GM23338 (cell line): ENCODE results near the gene CNTN1. TPM values are rescaled to one million over a fixed set of nuclear protein-coding genes. Genes with fewer than 3 reads are reported as not detected.

Experiments used
- ATAC-seq: fragments of 200-7000 bp; cut with Tn5 transposase; 3 replicates; pipeline ENCODE4 v1.9.1; 2020
- DNase-seq: peaks from one replicate; pipeline ENCODE4 v3.0.0-alpha.2; 2015; ENCODE audit warnings: low spot score
- H2AFZ ChIP-seq: fragments of 200-600 bp; sonication (generic); 2 replicates; pipeline ENCODE4 v1.8.0; 2016; ENCODE audit warnings: antibody characterized with exemption, mild to moderate bottlenecking, moderate library complexity
- H3F3A ChIP-seq: fragments of 200-600 bp; sonication (generic); replicated peaks from 2 replicates; pipeline ENCODE4 v1.8.0; 2017; ENCODE audit warnings: antibody characterized with exemption, mixed run types, low read depth
- H3K27ac ChIP-seq: fragments of 200-600 bp; sonication (generic); 2 replicates; pipeline ENCODE4 v1.6.1; 2016; ENCODE audit warnings: low read depth
- H3K27me3 ChIP-seq: fragments of 200-600 bp; sonication (generic); 2 replicates; pipeline ENCODE4 v1.8.0; 2016; ENCODE audit warnings: mild to moderate bottlenecking, mixed run types, moderate library complexity; ENCODE audit not compliant: insufficient read depth
- H3K36me3 ChIP-seq: fragments of 200-600 bp; sonication (generic); 2 replicates; pipeline ENCODE4 v1.8.0; 2016; ENCODE audit warnings: mild to moderate bottlenecking; ENCODE audit not compliant: insufficient read depth
- H3K4me1 ChIP-seq: fragments of 200-600 bp; sonication (generic); 2 replicates; pipeline ENCODE4 v1.8.0; 2016; ENCODE audit warnings: mild to moderate bottlenecking, moderate library complexity; ENCODE audit not compliant: insufficient read depth
- H3K4me2 ChIP-seq: fragments of 200-600 bp; sonication (generic); 2 replicates; pipeline ENCODE4 v1.7.1; 2017; ENCODE audit warnings: mixed run types
- H3K4me3 ChIP-seq: fragments of 200-600 bp; sonication (generic); 2 replicates; pipeline ENCODE4 v1.6.1; 2016; ENCODE audit warnings: mixed run types
- H3K79me2 ChIP-seq: fragments of 200-600 bp; sonication (generic); replicated peaks from 2 replicates; pipeline ENCODE4 v1.8.0; 2017; ENCODE audit warnings: mild to moderate bottlenecking; ENCODE audit not compliant: insufficient read depth
- H3K9me2 ChIP-seq: fragments of 200-600 bp; sonication (generic); 2 replicates; pipeline ENCODE4 v1.8.0; 2017; ENCODE audit not compliant: insufficient read depth
- H4K20me1 ChIP-seq: fragments of 200-600 bp; sonication (generic); replicated peaks from 2 replicates; pipeline ENCODE4 v1.8.0; 2017; ENCODE audit warnings: mild to moderate bottlenecking; ENCODE audit not compliant: insufficient read depth
- H3K27ac Mint-ChIP-seq: 2 replicates; pipeline ENCODE4 v1.8.0; 2020; ENCODE audit warnings: inconsistent platforms, mild to moderate bottlenecking, moderate library complexity, mixed read lengths
- H3K27me3 Mint-ChIP-seq: 3 replicates; pipeline ENCODE4 v1.8.0; 2022; ENCODE audit warnings: low read depth, mild to moderate bottlenecking, moderate library complexity, mixed read lengths, inconsistent platforms; ENCODE audit not compliant: insufficient read depth, poor library complexity
- H3K36me3 Mint-ChIP-seq: 3 replicates; pipeline ENCODE4 v1.8.0; 2021; ENCODE audit warnings: low read depth, mild to moderate bottlenecking, inconsistent platforms, moderate library complexity, mixed read lengths
- H3K4me1 Mint-ChIP-seq: 3 replicates; pipeline ENCODE4 v1.8.0; 2020; ENCODE audit warnings: mild to moderate bottlenecking, inconsistent platforms, mixed read lengths
- H3K4me3 Mint-ChIP-seq: 3 replicates; pipeline ENCODE4 v1.8.0; 2021; ENCODE audit warnings: moderate library complexity, mild to moderate bottlenecking, inconsistent platforms, mixed read lengths
- H3K9me3 Mint-ChIP-seq: 3 replicates; pipeline ENCODE4 v1.8.0; 2020; ENCODE audit warnings: moderate library complexity, mild to moderate bottlenecking, inconsistent platforms, mixed read lengths
- CREB1 ChIP-seq: fragments of 250-450 bp; sonication (Bioruptor Pico); IDR thresholded peaks from 2 replicates; pipeline ENCODE4 v1.5.0; 2020; ENCODE audit warnings: low read depth, mild to moderate bottlenecking, moderate library complexity
- EZH2 ChIP-seq: fragments of 200-600 bp; sonication (generic); IDR thresholded peaks from one replicate; pipeline ENCODE4 v1.8.0; 2017; ENCODE audit warnings: antibody characterized with exemption, mild to moderate bottlenecking, low read depth; ENCODE audit not compliant: unreplicated experiment
- EZH2phosphoT487 ChIP-seq: fragments of 200-600 bp; sonication (generic); IDR thresholded peaks from one replicate; pipeline ENCODE4 v1.8.1; 2018; ENCODE audit warnings: antibody characterized with exemption; ENCODE audit not compliant: unreplicated experiment
- JUNB ChIP-seq: IDR thresholded peaks from one replicate; pipeline ENCODE4 v1.6.1; 2016; ENCODE audit warnings: antibody characterized with exemption; ENCODE audit not compliant: unreplicated experiment
- POLR2AphosphoS5 ChIP-seq: IDR thresholded peaks from 2 replicates; pipeline ENCODE4 v1.6.1; 2016; ENCODE audit warnings: antibody characterized with exemption, low read depth
- REST ChIP-seq: IDR thresholded peaks from one replicate; pipeline ENCODE4 v1.6.1; 2018; ENCODE audit warnings: antibody characterized with exemption; ENCODE audit not compliant: unreplicated experiment
- ZNF331 ChIP-seq: fragments of 250-450 bp; sonication (Bioruptor Pico); IDR thresholded peaks from 2 replicates; pipeline ENCODE4 v1.5.0; 2020; ENCODE audit warnings: low read depth, mild to moderate bottlenecking, moderate library complexity
- ZNF462 ChIP-seq: fragments of 250-450 bp; sonication (Bioruptor Pico); IDR thresholded peaks from 2 replicates; pipeline ENCODE4 v1.5.0; 2020; ENCODE audit warnings: mild to moderate bottlenecking, moderate library complexity
- polyA plus RNA-seq: library from polyadenylated mRNA; unstranded; fragments of >200 nt; fragmentation: Nextera tagmentation; extraction: Ambion mirVana; gene quantifications from 2 replicates; pipeline ENCODE4 v1.2.1, GENCODE V29; 2016
- total RNA-seq: library from RNA; depleted of rRNA; stranded (reverse); fragments of >200 nt; shearing (Covaris generic); gene quantifications from 2 replicates; pipeline ENCODE4 v1.2.3, GENCODE V29; 2014

Gene CNTN1
- total and polyA plus RNA-seq, 2 experiments from 2014 or later, result 5.0 to 27.0 TPM

- TF ChIP-seq ZNF462, result no peak
- TF ChIP-seq EZH2phosphoT487, result no peak
- no peak for TF ChIP-seq ZNF331 (CRISPR knock-in tag)
- TF ChIP-seq CREB1, result no peak
Measured at GRCh38 chr12:40993158-40993557, 300.9 kb downstream of the CNTN1 start (continued).

- Mint-ChIP-seq H3K27me3 (no peaks in the 10 kb centered on the region), H3K4me3 (no peak overlapping the region), H3K36me3 (peaks cover 6% of the 10 kb centered on the region; the same call in 2 of the 3 replicates), H3K9me3 (peaks cover 6% of the 10 kb centered on the region; the same call in 2 of the 3 replicates), H3K4me1 (peaks cover 10% of the 10 kb centered on the region; the same call in 2 of the 3 replicates), H3K27ac (no peak overlapping the region)
- Histone ChIP-seq H3K79me2 (no peaks in the 10 kb centered on the region), H3F3A (no peaks in the 10 kb centered on the region), H3K9me2 (no peaks in the 10 kb centered on the region), H3K36me3 (no peaks in the 10 kb centered on the region; the same call in 1 of the 2 replicates), H3K4me1 (peaks cover 4% of the 10 kb centered on the region; the same call in 1 of the 2 replicates), H3K4me3 (no peak overlapping the region), H3K27me3 (no peaks in the 10 kb centered on the region), H3K4me2 (no peak overlapping the region), H4K20me1 (no peaks in the 10 kb centered on the region), H3K27ac (no peak overlapping the region), H2AFZ (no peak overlapping the region)
- DNase-seq (peak; percentile 28), ATAC-seq (peak; percentile 61)
- no peak for TF ChIP-seq EZH2
- TF ChIP-seq REST, result no peak
- TF ChIP-seq CREB1, result no peak
- no peak for TF ChIP-seq ZNF331 (CRISPR knock-in tag)
- TF ChIP-seq POLR2AphosphoS5, result no peak
- no peak for TF ChIP-seq JUNB
- TF ChIP-seq EZH2phosphoT487, result no peak
Measured at GRCh38 chr12:40996091-40996490, 303.9 kb downstream of the CNTN1 start.
